Spleen (tissue), 13 donors: Measurements from ENCODE around the gene NCOA7. TPM values are rescaled to one million over a fixed set of nuclear protein-coding genes. Genes with fewer than 3 reads are reported as not detected.

Experiments
- DNase-seq: peaks from one replicate; pipeline ENCODE4 v3.0.0-alpha.2; 2020
- H3K27ac ChIP-seq, 8 donors: fragments of 200-600 bp; sonication (generic) in 7 of 8; 1 replicate in 4 of 8; 2 replicates in 4 of 8; pipeline versions ENCODE4 v1.5.0 to v1.8.0; 2016 to 2021; ENCODE audit warnings: inconsistent platforms in 4 of 8, mild to moderate bottlenecking in 4 of 8, moderate library complexity in 1 of 8
- H3K27me3 ChIP-seq, 7 donors: fragments of 200-600 bp; sonication (generic) in 6 of 7; replicated peaks in 1 of 7; 1 replicate in 4 of 7; 2 replicates in 3 of 7; pipeline versions ENCODE4 v1.5.0 to v1.8.0; 2016 to 2021; ENCODE audit warnings: inconsistent platforms in 3 of 7, mild to moderate bottlenecking in 1 of 7
- H3K36me3 ChIP-seq, 6 donors: fragments of 200-600 bp; sonication (generic) in 5 of 6; 1 replicate in 4 of 6; 2 replicates in 2 of 6; pipeline versions ENCODE4 v1.5.0 to v1.8.0; 2016 to 2021; ENCODE audit warnings: inconsistent platforms in 2 of 6
- H3K4me1 ChIP-seq, 6 donors: fragments of 200-600 bp; sonication (generic) in 5 of 6; 1 replicate in 3 of 6; 2 replicates in 3 of 6; pipeline versions ENCODE4 v1.5.0 to v1.8.0; 2016 to 2021; ENCODE audit warnings: inconsistent platforms in 3 of 6
- H3K4me3 ChIP-seq, 8 donors: fragments of 200-600 bp; sonication (generic) in 7 of 8; 1 replicate in 4 of 8; 2 replicates in 4 of 8; pipeline versions ENCODE4 v1.5.0 to v1.8.0; 2016 to 2021; ENCODE audit warnings: inconsistent platforms in 4 of 8, mild to moderate bottlenecking in 4 of 8, moderate library complexity in 2 of 8
- H3K9me3 ChIP-seq, 8 donors: fragments of 200-600 bp; sonication (generic) in 7 of 8; 1 replicate in 4 of 8; 2 replicates in 4 of 8; pipeline versions ENCODE4 v1.5.0 to v1.8.0; 2016 to 2021; ENCODE audit warnings: inconsistent platforms in 4 of 8
- POLR2A ChIP-seq, 3 donors: fragments of 450-650 bp; IDR thresholded peaks; one replicate each; pipeline ENCODE4 v1.5.1; 2017; ENCODE audit warnings: antibody characterized with exemption in 3 of 3, mild to moderate bottlenecking in 1 of 3
- POLR2AphosphoS5 ChIP-seq, 3 donors: sonication (generic); formaldehyde crosslinking; IDR thresholded peaks; one replicate each; pipeline ENCODE4 v1.5.1; 2017; ENCODE audit warnings: antibody characterized with exemption in 3 of 3
- WGBS, 5 donors: extraction: QIAGEN DNeasy Blood & Tissue Kit in 3 of 5; methylation state at CpG; one replicate each; pipeline versions ENCODE4 v1.1.5 to v1.1.7; 2013 to 2018; 5-methylcytosine and 5-hydroxymethylcytosine counted together
- intact Hi-C: fragments of 100-400 bp; cut with DNase I; formaldehyde crosslinking; loops from one replicate; pipeline ENCODE4 v1.15.0; 2023; ENCODE audit warnings: low total_unique reads
- long read RNA-seq, 2 donors: transcript quantifications; one replicate each; lab custom pipeline, GENCODE V29; 2026
- polyA plus RNA-seq, 3 donors: library from polyadenylated mRNA; stranded (reverse); fragments of 200-250 nt; gene quantifications; one replicate each; pipeline ENCODE4 v1.2.1, GENCODE V29; 2013
- total RNA-seq, 7 donors: library from RNA; depleted of rRNA in 3 of 7; stranded (reverse); fragments of >200 nt in 3 of 7; fragmentation: NEBNext Ultra II Directional in 4 of 7; extraction: Animal tissue kit (Norgen Biotek cat#: 25700) in 4 of 7; gene quantifications; one replicate each; pipeline versions ENCODE4 v1.1.0 to v1.2.1, GENCODE V29; 2016 to 2021
- TF ChIP-seq, protein P1 (sequence below), 11 experiments: fragments of 200-600 bp in 7 of 11; fragments of 450-650 bp in 4 of 11; sonication (generic) in 4 of 11; IDR thresholded peaks in 8 of 11; conservative IDR thresholded peaks in 3 of 11; 1 replicate in 7 of 11; 2 replicates in 4 of 11; pipeline versions ENCODE4 v1.4.0 to v1.8.0; 2016 to 2021; ENCODE audit warnings: antibody characterized with exemption in 11 of 11, inconsistent platforms in 4 of 11, mild to moderate bottlenecking in 1 of 11
- donor health status: healthy with polysubstance abuse.
- donor health status: DM: no; HTN: no; CAD: no; lungs with moderate emphysema.
- donor health status: DM: no; HTN: no; CAD: no.
- donor health status: Bipolar disorder and iron deficiency.
- donor health status: healthy.
- donor health status: DM: no; HTN: no; CAD: no.
- donor health status: DM: yes; HTN: yes; CAD: no.

The NCOA7 gene, protein sequence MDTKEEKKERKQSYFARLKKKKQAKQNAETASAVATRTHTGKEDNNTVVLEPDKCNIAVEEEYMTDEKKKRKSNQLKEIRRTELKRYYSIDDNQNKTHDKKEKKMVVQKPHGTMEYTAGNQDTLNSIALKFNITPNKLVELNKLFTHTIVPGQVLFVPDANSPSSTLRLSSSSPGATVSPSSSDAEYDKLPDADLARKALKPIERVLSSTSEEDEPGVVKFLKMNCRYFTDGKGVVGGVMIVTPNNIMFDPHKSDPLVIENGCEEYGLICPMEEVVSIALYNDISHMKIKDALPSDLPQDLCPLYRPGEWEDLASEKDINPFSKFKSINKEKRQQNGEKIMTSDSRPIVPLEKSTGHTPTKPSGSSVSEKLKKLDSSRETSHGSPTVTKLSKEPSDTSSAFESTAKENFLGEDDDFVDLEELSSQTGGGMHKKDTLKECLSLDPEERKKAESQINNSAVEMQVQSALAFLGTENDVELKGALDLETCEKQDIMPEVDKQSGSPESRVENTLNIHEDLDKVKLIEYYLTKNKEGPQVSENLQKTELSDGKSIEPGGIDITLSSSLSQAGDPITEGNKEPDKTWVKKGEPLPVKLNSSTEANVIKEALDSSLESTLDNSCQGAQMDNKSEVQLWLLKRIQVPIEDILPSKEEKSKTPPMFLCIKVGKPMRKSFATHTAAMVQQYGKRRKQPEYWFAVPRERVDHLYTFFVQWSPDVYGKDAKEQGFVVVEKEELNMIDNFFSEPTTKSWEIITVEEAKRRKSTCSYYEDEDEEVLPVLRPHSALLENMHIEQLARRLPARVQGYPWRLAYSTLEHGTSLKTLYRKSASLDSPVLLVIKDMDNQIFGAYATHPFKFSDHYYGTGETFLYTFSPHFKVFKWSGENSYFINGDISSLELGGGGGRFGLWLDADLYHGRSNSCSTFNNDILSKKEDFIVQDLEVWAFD
- total RNA-seq = 10 to 100 TPM; 27.9 to 84.3 (median 50.7) TPM
- 10 to 100 TPM; 11.8 to 18.2 (median 12.9) TPM for polyA plus RNA-seq
- long read RNA-seq, donor 1, full-length matches to known transcripts = 2 of 2 reads
- long read RNA-seq, donor 1, partial matches to known transcripts = 0 of 2 reads
- long read RNA-seq, donor 1, other reads (novel, unspliced or antisense) = 0 of 2 reads
- long read RNA-seq, donor 2, partial matches to known transcripts = 0 of 1 reads
- long read RNA-seq, donor 2, other reads (novel, unspliced or antisense) = 0 of 1 reads

DNA sequence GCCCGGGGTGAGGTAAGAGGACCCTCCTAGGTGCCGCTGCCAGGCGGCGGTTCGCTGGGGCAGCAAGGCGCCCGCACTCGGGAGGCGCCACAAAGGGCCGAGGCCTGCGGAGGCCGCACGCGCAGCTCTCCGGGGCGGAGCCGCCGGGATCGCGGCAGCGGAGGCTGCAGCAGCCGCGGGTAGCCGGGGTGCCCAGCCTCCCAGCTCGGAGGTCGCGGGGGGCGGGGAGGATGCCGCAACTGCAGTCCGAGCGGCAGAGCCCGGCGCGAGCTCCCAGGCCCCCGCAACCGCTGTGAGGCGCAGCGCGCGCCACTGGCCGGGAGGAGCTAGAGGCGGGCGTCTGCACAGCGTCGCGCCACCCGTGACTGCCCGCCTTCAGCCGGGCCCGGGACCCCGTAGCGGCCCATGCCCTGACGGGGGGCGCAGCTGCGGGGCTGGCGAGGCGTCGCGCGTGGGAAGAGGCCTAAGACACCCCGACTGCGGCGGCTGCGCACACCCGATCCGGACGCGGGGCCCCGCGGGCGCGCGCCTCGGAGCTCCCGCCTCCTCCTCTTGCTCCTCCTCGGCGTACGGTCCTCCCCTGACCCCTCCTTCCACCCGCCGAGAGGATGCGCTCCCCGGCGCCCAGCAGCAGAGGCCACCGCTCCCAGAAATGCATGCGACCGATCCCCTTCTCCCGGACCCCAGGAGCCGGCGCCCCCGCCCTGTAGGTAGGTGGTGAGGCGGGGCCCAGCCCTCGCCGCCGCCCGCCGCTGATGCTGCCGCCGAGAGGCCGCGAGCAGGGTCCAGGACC is at the start of gene NCOA7:
NCOA7 (plus strand) TSS at position 603 of the 793 bp plus-strand sequence. CDS start 24,395 bp downstream, outside the sequence.
- Histone ChIP-seq H3K4me3 (peak within 1 kb of the TSS; percentile 77 to 95 (median 89)), H3K36me3 (peaks cover 0 to 5% (median 0%) of the 10 kb centered on the region in 6 donors), H3K27ac (peak within 1 kb of the TSS; percentile 91 to 98 (median 96)), H3K27me3 (no peaks in the 10 kb centered on the region), H3K4me1 (peaks cover 20 to 72% (median 62%) of the 10 kb centered on the region in 6 donors), H3K9me3 (no peaks in the 10 kb centered on the region)
- TF ChIP-seq, protein P1, sequence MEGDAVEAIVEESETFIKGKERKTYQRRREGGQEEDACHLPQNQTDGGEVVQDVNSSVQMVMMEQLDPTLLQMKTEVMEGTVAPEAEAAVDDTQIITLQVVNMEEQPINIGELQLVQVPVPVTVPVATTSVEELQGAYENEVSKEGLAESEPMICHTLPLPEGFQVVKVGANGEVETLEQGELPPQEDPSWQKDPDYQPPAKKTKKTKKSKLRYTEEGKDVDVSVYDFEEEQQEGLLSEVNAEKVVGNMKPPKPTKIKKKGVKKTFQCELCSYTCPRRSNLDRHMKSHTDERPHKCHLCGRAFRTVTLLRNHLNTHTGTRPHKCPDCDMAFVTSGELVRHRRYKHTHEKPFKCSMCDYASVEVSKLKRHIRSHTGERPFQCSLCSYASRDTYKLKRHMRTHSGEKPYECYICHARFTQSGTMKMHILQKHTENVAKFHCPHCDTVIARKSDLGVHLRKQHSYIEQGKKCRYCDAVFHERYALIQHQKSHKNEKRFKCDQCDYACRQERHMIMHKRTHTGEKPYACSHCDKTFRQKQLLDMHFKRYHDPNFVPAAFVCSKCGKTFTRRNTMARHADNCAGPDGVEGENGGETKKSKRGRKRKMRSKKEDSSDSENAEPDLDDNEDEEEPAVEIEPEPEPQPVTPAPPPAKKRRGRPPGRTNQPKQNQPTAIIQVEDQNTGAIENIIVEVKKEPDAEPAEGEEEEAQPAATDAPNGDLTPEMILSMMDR (IDR thresholded peaks at IDR 0.05 in 8 of 11, conservative IDR thresholded peaks at IDR 0.05 in 3 of 11) = peak in 2 of 11 experiments; percentile 9 to 42
- peak; percentile 91 to 95 (median 94) for TF ChIP-seq POLR2AphosphoS5 (IDR thresholded peaks at IDR 0.05)
- TF ChIP-seq POLR2A (IDR thresholded peaks at IDR 0.05) = peak; percentile 35 to 81 (median 44)
- WGBS, 5 donors = 0 to 1% (median 0%) methylated on average over 7 to 100 of the region's 100 CpGs
- intact Hi-C loops = no loop called here
- DNase-seq = peak; percentile 97

DNA sequence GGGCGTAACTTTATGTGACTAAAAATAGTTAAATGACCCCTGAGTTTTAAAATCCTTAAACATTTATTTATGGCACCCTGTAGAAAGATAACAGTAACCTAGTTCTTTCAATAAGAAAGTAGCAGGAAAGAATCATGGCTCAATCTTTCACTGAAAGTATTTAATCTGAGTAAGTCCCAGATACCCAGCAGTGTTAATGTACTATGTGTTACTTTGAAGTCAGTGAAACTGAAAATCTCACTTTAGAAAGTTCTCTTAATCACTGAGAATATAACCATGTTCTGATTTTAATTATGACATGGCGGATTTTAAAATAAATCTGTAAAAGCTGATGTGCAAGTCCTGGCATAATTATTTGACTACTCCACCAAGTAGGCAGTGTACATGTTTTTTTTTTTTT is 49.4 kb upstream of the NCOA7 start:
- H3K36me3 ChIP-seq = no peaks in the 10 kb centered on the region
- no peak overlapping the region for H3K27ac ChIP-seq
- H3K9me3 ChIP-seq = no peaks in the 10 kb centered on the region
- WGBS, 5 donors = 82 to 93% (median 91%) methylated on average over 2 of the region's 2 CpGs
- intact Hi-C loops = no loop called here
- H3K27me3 ChIP-seq = peaks cover 0 to 23% (median 13%) of the 10 kb centered on the region in 7 donors
- TF ChIP-seq, protein P1 (IDR thresholded peaks at IDR 0.05 in 8 of 11, conservative IDR thresholded peaks at IDR 0.05 in 3 of 11) = no peak
- TF ChIP-seq POLR2A (IDR thresholded peaks at IDR 0.05) = no peak
- TF ChIP-seq POLR2AphosphoS5 (IDR thresholded peaks at IDR 0.05) = no peak
- H3K4me3 ChIP-seq = no peak overlapping the region
- no peak for DNase-seq
- peaks cover 0 to 6% (median 2%) of the 10 kb centered on the region in 6 donors for H3K4me1 ChIP-seq

DNA sequence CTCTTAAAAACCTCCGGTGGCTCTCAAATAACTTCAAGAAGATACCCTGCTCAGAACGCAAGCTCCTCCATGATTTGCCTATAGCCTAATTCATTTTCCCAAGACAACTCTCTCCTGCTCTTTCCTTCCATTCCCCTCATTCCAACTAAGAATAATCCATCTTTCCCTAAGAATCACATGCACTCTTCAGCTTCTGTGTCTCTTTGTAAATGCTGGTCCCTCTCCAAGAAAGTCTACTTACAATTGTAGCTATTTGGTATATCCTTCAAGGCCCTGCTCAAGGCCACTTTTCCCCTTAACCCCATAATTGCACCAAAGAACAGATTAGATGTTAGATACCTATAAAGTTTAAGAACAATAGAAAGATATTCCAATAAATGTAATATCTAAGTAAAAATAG is 48.7 kb upstream of the NCOA7 start:
- no peaks in the 10 kb centered on the region for H3K9me3 ChIP-seq
- H3K36me3 ChIP-seq = no peaks in the 10 kb centered on the region
- no peak overlapping the region for H3K27ac ChIP-seq
- no peak for DNase-seq
- WGBS, 5 donors = 83 to 93% (median 93%) methylated on average over 2 of the region's 2 CpGs
- peaks cover 0 to 30% (median 15%) of the 10 kb centered on the region in 7 donors for H3K27me3 ChIP-seq
- TF ChIP-seq POLR2AphosphoS5 (IDR thresholded peaks at IDR 0.05) = no peak
- TF ChIP-seq, protein P1 (IDR thresholded peaks at IDR 0.05 in 8 of 11, conservative IDR thresholded peaks at IDR 0.05 in 3 of 11) = no peak
- no peak for TF ChIP-seq POLR2A (IDR thresholded peaks at IDR 0.05)
- H3K4me1 ChIP-seq = peaks cover 0 to 13% (median 8%) of the 10 kb centered on the region in 6 donors
- H3K4me3 ChIP-seq = no peak overlapping the region
- intact Hi-C loops = no loop called here
